Esophagus muscularis mucosa (tissue), 4 donors: Measurements from ENCODE around the gene ENKD1. TPM values are rescaled to one million over a fixed set of nuclear protein-coding genes. Genes with fewer than 3 reads are reported as not detected.

Source experiments
- DNase-seq: peaks from one replicate; pipeline ENCODE4 v3.0.0-alpha.2; 2017; ENCODE audit errors: extremely low spot score
- H3K27ac ChIP-seq, 4 donors: fragments of 200-600 bp; sonication (generic); replicated peaks in 1 of 4; 1 replicate in 3 of 4; 2 replicates in 1 of 4; pipeline ENCODE4 v1.5.1; 2016 to 2019; ENCODE audit warnings: mild to moderate bottlenecking in 1 of 4
- H3K27me3 ChIP-seq, 4 donors: fragments of 200-600 bp; sonication (generic); one replicate each; pipeline versions ENCODE4 v1.5.1 to v1.6.0; 2016 to 2019
- H3K36me3 ChIP-seq, 4 donors: fragments of 200-600 bp; sonication (generic); one replicate each; pipeline ENCODE4 v1.5.1; 2016 to 2019
- H3K4me1 ChIP-seq, 4 donors: fragments of 200-600 bp; sonication (generic); one replicate each; pipeline ENCODE4 v1.5.1; 2016 to 2019
- H3K4me3 ChIP-seq, 4 donors: fragments of 200-600 bp; sonication (generic); 1 replicate in 2 of 4; 2 replicates in 2 of 4; pipeline ENCODE4 v1.5.1; 2016 to 2019; ENCODE audit warnings: mild to moderate bottlenecking in 4 of 4, moderate library complexity in 1 of 4
- H3K9me3 ChIP-seq, 4 donors: fragments of 200-600 bp; sonication (generic); 1 replicate in 3 of 4; 2 replicates in 1 of 4; pipeline ENCODE4 v1.5.1; 2016 to 2019
- EP300 ChIP-seq: sonication (generic); formaldehyde crosslinking; IDR thresholded peaks from one replicate; pipeline ENCODE4 v1.6.1; 2017; ENCODE audit warnings: antibody characterized with exemption
- POLR2A ChIP-seq: fragments of 450-650 bp; IDR thresholded peaks from one replicate; pipeline ENCODE4 v1.6.1; 2017; ENCODE audit warnings: antibody characterized with exemption, moderate library complexity, mild to moderate bottlenecking, low read depth
- POLR2AphosphoS5 ChIP-seq, 2 donors: sonication (generic); formaldehyde crosslinking; IDR thresholded peaks; one replicate each; pipeline ENCODE4 v1.6.1; 2017; ENCODE audit warnings: antibody characterized with exemption in 2 of 2
- WGBS: methylation state at CpG from one replicate; pipeline ENCODE4 v1.1.5; 2018; 5-methylcytosine and 5-hydroxymethylcytosine counted together
- intact Hi-C: fragments of 100-400 bp; cut with DNase I; formaldehyde crosslinking; loops from one replicate; pipeline ENCODE4 v1.15.1; 2023
- total RNA-seq, 4 donors: library from RNA; depleted of rRNA; stranded (reverse); fragments of >200 nt; gene quantifications; one replicate each; pipeline versions ENCODE4 v1.1.0 to v1.2.1, GENCODE V29; 2016
- TF ChIP-seq, protein P1 (sequence below), 3 experiments: fragments of 200-600 bp in 2 of 3; fragments of 450-650 bp in 1 of 3; sonication (generic) in 2 of 3; IDR thresholded peaks; one replicate each; pipeline ENCODE4 v1.5.1; 2017 to 2019; ENCODE audit warnings: antibody characterized with exemption in 3 of 3, mild to moderate bottlenecking in 2 of 3, moderate library complexity in 1 of 3

ENKD1 gene, protein sequence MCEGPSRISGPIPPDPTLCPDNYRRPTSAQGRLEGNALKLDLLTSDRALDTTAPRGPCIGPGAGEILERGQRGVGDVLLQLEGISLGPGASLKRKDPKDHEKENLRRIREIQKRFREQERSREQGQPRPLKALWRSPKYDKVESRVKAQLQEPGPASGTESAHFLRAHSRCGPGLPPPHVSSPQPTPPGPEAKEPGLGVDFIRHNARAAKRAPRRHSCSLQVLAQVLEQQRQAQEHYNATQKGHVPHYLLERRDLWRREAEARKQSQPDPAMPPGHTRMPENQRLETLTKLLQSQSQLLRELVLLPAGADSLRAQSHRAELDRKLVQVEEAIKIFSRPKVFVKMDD
- total RNA-seq, result 10 to 100 TPM; 24.5 to 47.3 (median 35.6) TPM

DNA sequence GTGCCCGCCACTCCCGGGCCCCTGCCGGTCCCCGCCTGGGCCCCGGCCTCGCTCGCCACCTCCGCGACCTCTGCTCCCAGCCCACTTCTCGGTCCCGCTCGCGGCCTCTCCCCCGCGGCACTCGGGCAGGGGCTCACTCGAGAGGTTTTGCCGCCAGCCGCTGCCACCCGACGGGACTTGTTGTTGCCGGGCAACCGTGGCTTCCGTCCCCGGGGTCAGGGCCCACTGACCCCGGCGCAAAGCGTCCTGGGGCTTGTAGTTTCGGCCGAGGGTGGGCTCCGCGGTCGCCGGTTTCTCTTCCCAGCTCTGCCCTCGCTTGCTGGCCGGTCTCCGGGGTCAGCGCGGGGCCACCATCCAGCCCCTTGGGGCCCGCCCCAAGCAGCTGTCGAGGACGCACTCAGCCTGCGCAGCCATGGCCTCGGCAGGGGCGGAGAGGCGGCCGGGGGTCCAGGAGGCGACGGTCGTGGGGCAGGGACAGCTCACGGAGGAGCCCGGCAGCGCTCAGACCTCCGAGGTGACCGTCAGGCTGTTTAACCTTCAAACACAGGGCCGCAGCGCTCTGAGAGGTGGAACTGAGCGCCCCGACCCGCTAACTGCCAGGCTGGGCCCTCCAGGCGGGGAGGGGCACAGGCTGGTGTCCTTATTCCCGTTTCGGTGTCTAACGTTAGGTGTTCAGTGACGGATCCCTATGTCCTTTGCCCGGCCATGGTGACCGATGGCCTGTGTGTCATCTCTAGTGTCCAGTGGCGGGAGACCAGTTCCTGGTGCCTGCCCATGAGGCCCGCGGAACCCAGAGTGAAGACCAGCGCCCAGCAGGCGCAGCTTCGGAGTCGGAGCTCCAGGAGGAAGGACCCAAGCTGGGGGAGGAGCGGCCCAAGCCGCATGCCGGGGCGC, at the start of gene ENKD1, which contains the start of gene C16orf86:
Gene ENKD1, minus strand, starts transcription at position 192 of the 894 bp plus-strand sequence. CDS start 308 bp downstream, outside the sequence.
Gene C16orf86, plus strand, starts transcription at position 256 of the 894 bp plus-strand sequence. Its CDS starts 157 bp downstream, at position 413.
- Histone ChIP-seq H3K27me3 (no peaks in the 10 kb centered on the region), H3K4me3 (peak within 1 kb of the TSS; percentile 67 to 91 (median 81)), H3K36me3 (peaks cover 0 to 29% (median 14%) of the 10 kb centered on the region in 4 donors), H3K4me1 (peaks cover 25 to 44% (median 36%) of the 10 kb centered on the region in 4 donors), H3K27ac (peak within 1 kb of the TSS; percentile 88 to 95 (median 93)), H3K9me3 (no peaks in the 10 kb centered on the region)
- DNase-seq, result no peak
- WGBS, result 8% methylated on average over 15 of the region's 78 CpGs
- intact Hi-C loops, result no loop called here
- no peak for TF ChIP-seq EP300
- peak; percentile 68 to 69 for TF ChIP-seq POLR2AphosphoS5 (IDR thresholded peaks at IDR 0.05)

DNA sequence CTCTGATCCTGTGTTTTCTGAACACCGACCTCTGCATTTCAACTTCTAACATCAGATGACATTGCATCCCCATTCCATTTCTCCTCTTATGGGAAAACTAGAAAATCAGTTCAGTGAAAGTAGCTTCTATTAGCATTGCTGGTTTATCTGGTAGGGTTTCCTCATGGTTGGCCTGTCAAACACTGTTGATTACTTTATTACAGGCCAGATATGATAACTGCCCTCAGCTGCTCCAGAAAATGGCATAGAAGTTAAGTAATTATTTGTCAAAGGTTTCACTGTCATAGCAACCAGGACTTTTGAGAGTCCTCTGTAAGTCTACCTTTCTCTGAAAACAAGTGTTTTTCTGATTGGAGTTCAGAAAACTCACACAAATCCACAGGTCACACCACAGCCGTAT, 49.5 kb upstream of the ENKD1 start:
- Histone ChIP-seq H3K36me3 (no peaks in the 10 kb centered on the region), H3K27ac (no peak overlapping the region), H3K4me3 (no peak overlapping the region), H3K27me3 (no peaks in the 10 kb centered on the region), H3K9me3 (no peaks in the 10 kb centered on the region), H3K4me1 (peaks cover 21 to 29% (median 25%) of the 10 kb centered on the region in 4 donors)
- 98% methylated on average over 2 of the region's 2 CpGs for WGBS
- DNase-seq, result no peak
- TF ChIP-seq EP300 (no peak), POLR2A (no peak), POLR2AphosphoS5 (IDR thresholded peaks at IDR 0.05) (no peak)
- TF ChIP-seq, protein P1, sequence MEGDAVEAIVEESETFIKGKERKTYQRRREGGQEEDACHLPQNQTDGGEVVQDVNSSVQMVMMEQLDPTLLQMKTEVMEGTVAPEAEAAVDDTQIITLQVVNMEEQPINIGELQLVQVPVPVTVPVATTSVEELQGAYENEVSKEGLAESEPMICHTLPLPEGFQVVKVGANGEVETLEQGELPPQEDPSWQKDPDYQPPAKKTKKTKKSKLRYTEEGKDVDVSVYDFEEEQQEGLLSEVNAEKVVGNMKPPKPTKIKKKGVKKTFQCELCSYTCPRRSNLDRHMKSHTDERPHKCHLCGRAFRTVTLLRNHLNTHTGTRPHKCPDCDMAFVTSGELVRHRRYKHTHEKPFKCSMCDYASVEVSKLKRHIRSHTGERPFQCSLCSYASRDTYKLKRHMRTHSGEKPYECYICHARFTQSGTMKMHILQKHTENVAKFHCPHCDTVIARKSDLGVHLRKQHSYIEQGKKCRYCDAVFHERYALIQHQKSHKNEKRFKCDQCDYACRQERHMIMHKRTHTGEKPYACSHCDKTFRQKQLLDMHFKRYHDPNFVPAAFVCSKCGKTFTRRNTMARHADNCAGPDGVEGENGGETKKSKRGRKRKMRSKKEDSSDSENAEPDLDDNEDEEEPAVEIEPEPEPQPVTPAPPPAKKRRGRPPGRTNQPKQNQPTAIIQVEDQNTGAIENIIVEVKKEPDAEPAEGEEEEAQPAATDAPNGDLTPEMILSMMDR (IDR thresholded peaks at IDR 0.05), result no peak
- intact Hi-C loops, result loop anchor here (5.0 kb wide), 1 partner anchor 154 kb away; the partner anchor contains the start of gene CTCF

DNA sequence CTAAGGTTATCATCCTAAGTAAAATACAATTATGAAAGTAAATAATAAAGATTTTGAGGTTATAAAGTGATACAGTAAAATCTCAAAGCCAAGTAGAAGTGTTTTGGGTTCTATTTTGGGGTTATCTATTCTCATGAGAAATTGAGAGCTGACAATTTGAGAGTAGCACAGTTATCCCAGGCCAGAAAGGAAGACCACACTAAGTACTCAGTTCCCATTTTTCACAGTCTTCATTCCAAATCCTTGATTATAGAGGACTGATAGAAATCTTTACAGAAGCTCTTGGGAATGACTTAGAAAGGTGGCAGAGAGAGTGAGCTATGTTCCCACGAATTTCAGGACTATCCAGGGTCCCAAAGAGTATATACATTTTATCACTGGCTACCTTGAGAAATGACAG, 48.0 kb upstream of the ENKD1 start:
- intact Hi-C loops, result no loop called here

DNA sequence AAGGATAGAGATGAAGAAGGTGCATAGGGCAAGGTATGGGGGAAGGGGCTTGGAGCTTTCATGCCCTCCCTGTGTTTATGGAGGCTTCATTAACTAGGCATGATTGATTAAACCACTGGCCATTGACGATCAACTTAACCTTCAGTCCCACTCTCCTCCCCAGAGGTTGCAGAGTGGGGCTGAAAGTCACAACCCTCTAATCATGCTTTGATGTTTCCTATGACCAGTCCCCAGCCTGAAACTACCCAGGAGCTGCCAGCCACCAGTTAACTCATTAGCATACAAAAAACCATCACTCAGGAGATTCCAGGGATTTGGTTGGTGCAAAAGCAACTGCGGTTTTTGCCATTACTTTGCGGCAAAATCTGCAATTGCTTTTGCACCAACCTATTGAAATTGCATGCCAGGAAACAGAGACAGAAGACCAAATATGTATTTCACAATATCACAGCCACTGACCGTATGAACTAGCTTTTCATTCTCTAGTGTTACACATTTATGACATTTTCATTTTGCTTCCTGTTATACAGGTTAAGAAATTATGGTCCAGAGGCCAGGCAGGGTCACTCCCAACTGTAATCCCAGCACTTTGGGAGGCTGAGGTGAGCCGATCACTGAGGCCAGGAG, 47.2 kb upstream of the ENKD1 start:
- intact Hi-C loops, result no loop called here
- Histone ChIP-seq H3K4me3 (no peak overlapping the region), H3K9me3 (no peaks in the 10 kb centered on the region), H3K27me3 (no peaks in the 10 kb centered on the region), H3K4me1 (peaks cover 13 to 20% (median 16%) of the 10 kb centered on the region in 4 donors), H3K36me3 (no peaks in the 10 kb centered on the region), H3K27ac (no peak overlapping the region)
- no peak for DNase-seq
- TF ChIP-seq EP300 (no peak), POLR2A (no peak), POLR2AphosphoS5 (IDR thresholded peaks at IDR 0.05) (no peak)
- TF ChIP-seq, protein P1 (IDR thresholded peaks at IDR 0.05), result no peak
- 83% methylated on average over 5 of the region's 5 CpGs for WGBS

More for the DNA sequence above, 48.0 kb upstream of the ENKD1 start:
- Histone ChIP-seq H3K36me3 (no peaks in the 10 kb centered on the region), H3K27me3 (no peaks in the 10 kb centered on the region), H3K4me3 (no peak overlapping the region), H3K9me3 (no peaks in the 10 kb centered on the region), H3K27ac (no peak overlapping the region), H3K4me1 (peaks cover 13 to 21% (median 16%) of the 10 kb centered on the region in 4 donors)
- WGBS, result 92% methylated on average over 1 of the region's 1 CpG
- TF ChIP-seq POLR2A (no peak), EP300 (no peak), POLR2AphosphoS5 (IDR thresholded peaks at IDR 0.05) (no peak)
- TF ChIP-seq, protein P1 (IDR thresholded peaks at IDR 0.05), result no peak
- no peak for DNase-seq
